Body of pancreas (tissue), 4 donors: ENCODE measurements around the gene NPTX2. TPM values are rescaled to one million over a fixed set of nuclear protein-coding genes. Genes with fewer than 3 reads are reported as not detected.
A peak's percentile ranks its signal among the peaks of the same experiment; 100 is the strongest.

Source experiments
- ATAC-seq: fragments of 150-250 bp; one replicate; pipeline ENCODE4 v1.9.1; 2016
- DNase-seq, 4 donors: peaks; one replicate each; pipeline ENCODE4 v3.0.0-alpha.2; 2019
- H3K27ac ChIP-seq, 4 donors: fragments of 200-600 bp; sonication (generic); 1 replicate in 3 of 4; 2 replicates in 1 of 4; pipeline versions ENCODE4 v1.5.1 to v1.6.1; 2016 to 2019; ENCODE audit warnings: mild to moderate bottlenecking in 1 of 4, mixed read lengths in 1 of 4, moderate library complexity in 1 of 4
- H3K27me3 ChIP-seq, 2 donors: fragments of 200-600 bp; sonication (generic); one replicate each; pipeline ENCODE4 v1.6.0; 2016; ENCODE audit warnings: mild to moderate bottlenecking in 1 of 2
- H3K36me3 ChIP-seq, 2 donors: fragments of 200-600 bp; sonication (generic); replicated peaks in 1 of 2; 2 replicates each; pipeline ENCODE4 v1.5.1; 2016; ENCODE audit warnings: low read depth in 2 of 2; ENCODE audit not compliant: insufficient read depth in 1 of 2
- H3K4me1 ChIP-seq: fragments of 200-600 bp; sonication (generic); one replicate; pipeline ENCODE4 v1.6.0; 2016
- H3K4me3 ChIP-seq, 2 donors: fragments of 200-600 bp; sonication (generic); 1 replicate in 1 of 2; 2 replicates in 1 of 2; pipeline ENCODE4 v1.5.1; 2016 to 2019
- H3K9me3 ChIP-seq, 3 donors: fragments of 200-600 bp; sonication (generic); 1 replicate in 2 of 3; 2 replicates in 1 of 3; pipeline ENCODE4 v1.5.1; 2016
- POLR2A ChIP-seq, 3 donors: fragments of 450-650 bp; IDR thresholded peaks; one replicate each; pipeline ENCODE4 v1.6.1; 2016; ENCODE audit warnings: antibody characterized with exemption in 3 of 3, mild to moderate bottlenecking in 2 of 3
- WGBS, 2 donors: methylation state at CpG; one replicate each; pipeline ENCODE4 v1.1.5; 2017; 5-methylcytosine and 5-hydroxymethylcytosine counted together
- intact Hi-C: fragments of 100-400 bp; cut with DNase I; formaldehyde crosslinking; loops from one replicate; pipeline ENCODE4 v1.15.1; 2023
- total RNA-seq, 2 donors: library from RNA; depleted of rRNA; stranded (reverse); fragments of >200 nt; gene quantifications; one replicate each; pipeline ENCODE4 v1.1.0, GENCODE V29; 2016
- TF ChIP-seq, protein P1 (sequence below), 7 experiments: fragments of 450-650 bp in 4 of 7; fragments of 200-600 bp in 3 of 7; sonication (generic) in 3 of 7; IDR thresholded peaks; one replicate each; pipeline ENCODE4 v1.5.1; 2016 to 2019; ENCODE audit warnings: antibody characterized with exemption in 7 of 7

Gene NPTX2
- total RNA-seq, 2 donors from 2014 or later, result 18.4 to 37.2 TPM

DNA sequence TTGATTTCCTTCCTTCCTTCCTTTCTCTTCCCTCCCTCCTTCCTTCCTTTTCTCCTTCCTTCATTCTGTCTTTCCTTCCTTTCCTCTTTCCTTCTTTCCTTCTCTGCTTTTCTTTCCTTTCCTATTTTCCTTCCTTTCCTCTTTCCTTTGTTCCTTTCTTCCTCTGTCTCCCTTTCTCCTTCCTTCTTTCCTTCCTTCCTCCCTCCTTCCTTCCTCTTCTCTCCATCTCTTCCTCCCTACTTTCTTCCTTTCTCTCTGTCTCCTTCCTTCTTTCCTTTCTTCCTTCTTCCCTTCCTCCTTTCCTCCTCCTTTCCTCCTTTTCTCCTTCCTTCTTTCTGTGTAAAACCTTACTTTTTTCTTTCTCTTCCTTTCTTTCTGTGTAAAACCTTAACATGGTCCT, 32.3 kb upstream of the NPTX2 start:
- no peak for ATAC-seq
- Histone ChIP-seq H3K27me3 (no peaks in the 10 kb centered on the region), H3K4me1 (no peaks in the 10 kb centered on the region), H3K4me3 (no peak overlapping the region), H3K36me3 (no peaks in the 10 kb centered on the region), H3K9me3 (no peaks in the 10 kb centered on the region), H3K27ac (no peak overlapping the region)
- TF ChIP-seq, protein P1, sequence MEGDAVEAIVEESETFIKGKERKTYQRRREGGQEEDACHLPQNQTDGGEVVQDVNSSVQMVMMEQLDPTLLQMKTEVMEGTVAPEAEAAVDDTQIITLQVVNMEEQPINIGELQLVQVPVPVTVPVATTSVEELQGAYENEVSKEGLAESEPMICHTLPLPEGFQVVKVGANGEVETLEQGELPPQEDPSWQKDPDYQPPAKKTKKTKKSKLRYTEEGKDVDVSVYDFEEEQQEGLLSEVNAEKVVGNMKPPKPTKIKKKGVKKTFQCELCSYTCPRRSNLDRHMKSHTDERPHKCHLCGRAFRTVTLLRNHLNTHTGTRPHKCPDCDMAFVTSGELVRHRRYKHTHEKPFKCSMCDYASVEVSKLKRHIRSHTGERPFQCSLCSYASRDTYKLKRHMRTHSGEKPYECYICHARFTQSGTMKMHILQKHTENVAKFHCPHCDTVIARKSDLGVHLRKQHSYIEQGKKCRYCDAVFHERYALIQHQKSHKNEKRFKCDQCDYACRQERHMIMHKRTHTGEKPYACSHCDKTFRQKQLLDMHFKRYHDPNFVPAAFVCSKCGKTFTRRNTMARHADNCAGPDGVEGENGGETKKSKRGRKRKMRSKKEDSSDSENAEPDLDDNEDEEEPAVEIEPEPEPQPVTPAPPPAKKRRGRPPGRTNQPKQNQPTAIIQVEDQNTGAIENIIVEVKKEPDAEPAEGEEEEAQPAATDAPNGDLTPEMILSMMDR (IDR thresholded peaks at IDR 0.05), result no peak
- no peak for TF ChIP-seq POLR2A (IDR thresholded peaks at IDR 0.05)
- no peak for DNase-seq
- intact Hi-C loops, result no loop called here

DNA sequence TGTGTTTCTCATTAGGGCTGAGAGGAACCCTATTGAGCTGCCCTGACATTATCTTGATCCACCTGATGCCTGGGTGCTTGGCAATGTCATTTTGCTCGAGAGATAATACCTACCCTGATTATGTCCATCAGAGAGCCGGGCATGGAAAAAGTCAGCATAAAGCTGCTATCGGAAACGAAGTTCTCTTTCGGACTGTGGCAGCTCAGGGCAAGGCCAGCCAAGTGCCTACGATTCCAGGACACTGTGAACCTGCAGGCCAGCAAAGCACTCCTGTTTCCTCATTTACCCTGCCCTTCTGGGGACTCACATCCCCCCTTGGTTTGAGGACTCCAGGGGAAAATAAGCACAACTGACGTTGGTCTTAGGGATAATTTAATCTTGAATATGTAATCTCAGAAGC, 25.2 kb upstream of the NPTX2 start:
- Histone ChIP-seq H3K27ac (no peak overlapping the region), H3K36me3 (no peaks in the 10 kb centered on the region), H3K27me3 (no peaks in the 10 kb centered on the region), H3K9me3 (no peaks in the 10 kb centered on the region), H3K4me1 (no peaks in the 10 kb centered on the region), H3K4me3 (no peak overlapping the region)
- intact Hi-C loops, result loop anchor here (5.0 kb wide), 1 partner anchor 210 kb away; no protein-coding TSS in a partner anchor
- DNase-seq, result peak in 1 of 4 donors; percentile 11
- TF ChIP-seq, protein P1 (IDR thresholded peaks at IDR 0.05), result no peak
- no peak for TF ChIP-seq POLR2A (IDR thresholded peaks at IDR 0.05)
- no peak for ATAC-seq
- 21 to 26% methylated on average over 7 of the region's 7 CpGs for WGBS, 2 donors

DNA sequence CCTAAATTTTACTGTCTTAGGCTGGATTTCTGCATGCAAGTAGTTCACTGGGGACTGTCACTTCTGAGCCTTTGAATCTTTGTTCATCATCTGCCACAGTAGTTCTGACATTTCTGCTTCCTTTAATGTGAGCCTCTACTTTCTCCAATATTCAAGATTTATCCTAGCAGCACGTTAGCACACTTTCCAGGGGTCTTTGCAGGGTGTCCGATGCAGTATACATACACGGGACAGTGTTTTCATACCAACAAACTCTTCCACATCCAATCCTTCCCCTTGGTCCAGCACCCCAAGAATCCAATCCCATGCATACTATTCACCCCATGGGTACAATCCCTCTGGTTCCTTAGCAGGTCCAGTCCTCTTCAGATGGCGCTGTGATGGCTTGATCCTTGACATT, 22.7 kb upstream of the NPTX2 start:
- intact Hi-C loops, result loop anchor here (5.0 kb wide), 1 partner anchor 208 kb away; no protein-coding TSS in a partner anchor
- Histone ChIP-seq H3K4me1 (no peaks in the 10 kb centered on the region), H3K27ac (no peak overlapping the region), H3K4me3 (no peak overlapping the region), H3K36me3 (no peaks in the 10 kb centered on the region), H3K9me3 (no peaks in the 10 kb centered on the region), H3K27me3 (no peaks in the 10 kb centered on the region)
- WGBS, 2 donors, result 72 to 78% methylated on average over 4 of the region's 4 CpGs
- ATAC-seq (no peak), DNase-seq (no peak)
- TF ChIP-seq, protein P1 (IDR thresholded peaks at IDR 0.05), result no peak
- TF ChIP-seq POLR2A (IDR thresholded peaks at IDR 0.05), result no peak

DNA sequence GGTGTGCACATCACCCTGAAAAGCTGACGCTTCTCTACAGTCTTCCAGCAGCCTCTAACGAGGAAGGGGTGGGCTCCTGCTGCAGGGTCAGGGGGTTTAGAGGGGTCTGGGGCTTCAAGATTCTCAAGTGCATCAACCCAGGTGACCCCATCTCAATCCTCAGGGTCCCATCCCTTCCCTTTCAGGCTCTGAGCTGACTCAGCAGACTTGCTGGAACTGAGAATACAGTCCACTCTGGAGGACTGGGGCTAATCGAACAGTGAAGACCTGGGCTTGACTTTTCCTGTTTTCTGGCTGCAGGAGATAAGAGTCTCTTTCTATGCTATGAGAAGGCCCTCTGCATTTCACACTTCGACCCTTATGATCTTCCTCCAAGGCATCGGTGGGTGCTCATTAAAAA, 22.3 kb upstream of the NPTX2 start:
- no peak for TF ChIP-seq POLR2A (IDR thresholded peaks at IDR 0.05)
- TF ChIP-seq, protein P1 (IDR thresholded peaks at IDR 0.05), result no peak
- intact Hi-C loops, result loop anchor here (5.0 kb wide), 1 partner anchor 208 kb away; no protein-coding TSS in a partner anchor

DNA sequence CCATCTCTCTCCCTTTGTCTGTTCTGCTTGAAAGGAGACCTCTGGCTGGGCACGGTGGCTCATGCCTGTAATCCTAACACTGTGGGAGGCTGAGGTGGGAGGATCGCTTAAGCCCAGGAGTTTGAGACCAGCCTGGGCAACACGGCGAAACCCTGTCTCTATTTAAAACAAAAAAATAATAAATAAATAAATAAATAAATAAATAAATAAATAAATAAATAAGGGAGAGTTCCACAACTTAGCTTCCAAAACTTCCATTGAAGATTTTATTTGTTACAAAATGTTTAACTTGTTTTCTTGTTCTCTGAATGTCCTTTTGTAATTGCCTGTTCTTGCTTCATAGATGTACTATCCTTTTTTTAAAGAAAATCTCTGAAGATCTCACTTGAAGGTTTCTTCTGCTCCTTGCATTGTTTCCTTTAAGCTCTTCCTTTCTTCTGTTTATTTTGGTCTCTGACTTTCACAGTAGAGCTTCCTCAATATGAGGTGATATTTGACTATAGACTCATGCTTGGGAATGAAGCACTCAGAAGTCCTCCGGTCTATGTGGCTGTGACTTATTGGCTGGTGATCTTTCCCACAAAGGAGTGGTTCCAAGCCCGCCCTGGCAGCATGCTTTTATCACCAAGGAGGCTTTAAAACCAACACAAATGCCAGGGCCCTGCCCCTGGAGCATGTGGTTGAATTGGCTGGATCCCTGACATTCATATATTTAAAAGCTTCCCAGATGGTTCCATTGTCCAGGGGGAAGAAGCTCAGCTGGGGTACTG, 18.1 kb upstream of the NPTX2 start:
- 80 to 83% methylated on average over 6 of the region's 6 CpGs for WGBS, 2 donors
- ATAC-seq (no peak), DNase-seq (no peak)

More for the DNA sequence above, 22.3 kb upstream of the NPTX2 start:
- ATAC-seq (no peak), DNase-seq (no peak)
- WGBS, 2 donors, result 62 to 75% methylated on average over 5 of the region's 5 CpGs
- H3K4me3 ChIP-seq, result no peak overlapping the region
- no peaks in the 10 kb centered on the region for H3K9me3 ChIP-seq
- no peak overlapping the region for H3K27ac ChIP-seq
- H3K4me1 ChIP-seq, result no peaks in the 10 kb centered on the region
- no peaks in the 10 kb centered on the region for H3K27me3 ChIP-seq
- H3K36me3 ChIP-seq, result no peaks in the 10 kb centered on the region

More for the DNA sequence above, 18.1 kb upstream of the NPTX2 start:
- Histone ChIP-seq H3K36me3 (no peaks in the 10 kb centered on the region), H3K27me3 (no peaks in the 10 kb centered on the region), H3K27ac (no peak overlapping the region), H3K4me3 (no peak overlapping the region), H3K9me3 (no peaks in the 10 kb centered on the region), H3K4me1 (no peaks in the 10 kb centered on the region)
- intact Hi-C loops, result no loop called here
- TF ChIP-seq, protein P1 (IDR thresholded peaks at IDR 0.05), result no peak
- TF ChIP-seq POLR2A (IDR thresholded peaks at IDR 0.05), result no peak
